SK-N-SH (cell line): ENCODE data around the gene S100B. TPM values are rescaled to one million over a fixed set of nuclear protein-coding genes. Genes with fewer than 3 reads are reported as not detected.

Source experiments
- CTCF ChIA-PET: fragments of 300-600, 350-600 bp; formaldehyde crosslinking; extraction: SDS; loops from one replicate; lab custom pipeline; 2021; lab: Yijun Ruan, JAX
- POLR2A ChIA-PET: fragments of 350-600 bp; sonication (Branson Sonifier 250); formaldehyde crosslinking; extraction: SDS; loops from one replicate; lab custom pipeline; 2020; ENCODE audit warnings: antibody characterized with exemption, inconsistent platforms; lab: Yijun Ruan, JAX
- DNase-seq: peaks from one replicate; pipeline ENCODE4 v3.0.0; 2012
- H2AFZ ChIP-seq: fragments of 200-600 bp; sonication (generic); 2 replicates; pipeline ENCODE4 v1.8.1; 2016; ENCODE audit warnings: antibody characterized with exemption, mild to moderate bottlenecking, low read depth
- H3F3A ChIP-seq: fragments of 200-600 bp; sonication (generic); replicated peaks from 2 replicates; pipeline ENCODE3; 2016; ENCODE audit warnings: antibody characterized with exemption, mild to moderate bottlenecking; ENCODE audit not compliant: insufficient read depth
- H3K27ac ChIP-seq, 2 experiments: fragments of 200-500 bp in 1 of 2; fragments of 200-600 bp in 1 of 2; sonication (Bioruptor generic) in 1 of 2; sonication (generic), shearing (Covaris generic) in 1 of 2; 2 replicates each; pipeline versions ENCODE4 v1.5.1 to v1.6.1; 2014 to 2016; ENCODE audit warnings: low read depth in 2 of 2, inconsistent platforms in 1 of 2, low read length in 1 of 2, mild to moderate bottlenecking in 1 of 2, mixed read lengths in 1 of 2
- H3K27me3 ChIP-seq: fragments of 200-600 bp; sonication (generic), shearing (Covaris generic); 2 replicates; pipeline ENCODE4 v1.6.1; 2016; ENCODE audit warnings: mixed run types; ENCODE audit not compliant: insufficient read depth
- H3K36me3 ChIP-seq, 2 experiments: fragments of 200-500 bp in 1 of 2; fragments of 200-600 bp in 1 of 2; sonication (Bioruptor generic) in 1 of 2; sonication (generic) in 1 of 2; replicated peaks in 1 of 2; 2 replicates each; pipeline versions ENCODE3 to v1.5.1; 2014 to 2016; ENCODE audit warnings: low read length in 1 of 2, mild to moderate bottlenecking in 1 of 2; ENCODE audit not compliant: insufficient read depth in 2 of 2, control insufficient read depth in 1 of 2
- H3K4me1 ChIP-seq, 2 experiments: fragments of 200-500 bp in 1 of 2; fragments of 200-600 bp in 1 of 2; sonication (Bioruptor generic) in 1 of 2; sonication (generic), shearing (Covaris generic) in 1 of 2; 2 replicates each; pipeline versions ENCODE4 v1.5.1 to v1.6.1; 2014 to 2016; ENCODE audit warnings: low read depth in 1 of 2, low read length in 1 of 2, mixed run types in 1 of 2; ENCODE audit not compliant: insufficient read depth in 2 of 2, control insufficient read depth in 1 of 2
- H3K4me2 ChIP-seq: fragments of 200-600 bp; sonication (generic), shearing (Covaris generic); 2 replicates; pipeline ENCODE4 v1.6.1; 2017; ENCODE audit warnings: mixed run types
- H3K4me3 ChIP-seq, 2 experiments: fragments of 200-500 bp in 1 of 2; fragments of 200-600 bp in 1 of 2; sonication (Bioruptor generic) in 1 of 2; sonication (generic), shearing (Covaris generic) in 1 of 2; 2 replicates each; pipeline versions ENCODE4 v1.5.1 to v1.8.1; 2014 to 2016; ENCODE audit warnings: low read depth in 2 of 2, inconsistent platforms in 1 of 2, low read length in 1 of 2, mild to moderate bottlenecking in 1 of 2, mixed read lengths in 1 of 2, moderate library complexity in 1 of 2
- H3K79me2 ChIP-seq: fragments of 200-600 bp; sonication (generic); 2 replicates; pipeline ENCODE4 v1.8.1; 2017; ENCODE audit warnings: mild to moderate bottlenecking; ENCODE audit not compliant: insufficient read depth
- H3K9ac ChIP-seq: fragments of 200-600 bp; sonication (generic); 2 replicates; pipeline ENCODE4 v1.6.1; 2017; ENCODE audit warnings: mixed run types
- H3K9me2 ChIP-seq: fragments of 200-600 bp; sonication (generic); 2 replicates; pipeline ENCODE4 v1.6.1; 2017; ENCODE audit warnings: mixed run types
- H3K9me3 ChIP-seq: fragments of 200-600 bp; sonication (generic); 2 replicates; pipeline ENCODE4 v1.6.1; 2017; ENCODE audit warnings: mixed run types, mild to moderate bottlenecking, moderate library complexity
- H4K20me1 ChIP-seq: fragments of 200-600 bp; sonication (generic); 2 replicates; pipeline ENCODE4 v1.6.1; 2017; ENCODE audit warnings: mild to moderate bottlenecking, mixed run types; ENCODE audit not compliant: insufficient read depth
- IRF3 ChIP-seq: fragments of 150-350 bp; IDR thresholded peaks from 2 replicates; pipeline ENCODE4 v1.6.1; 2016; ENCODE audit warnings: mild to moderate bottlenecking, low read depth, low read length
- NFIC ChIP-seq: IDR thresholded peaks from 2 replicates; pipeline ENCODE4 v1.4.0; 2012; ENCODE audit warnings: borderline replicate concordance
- POLR2AphosphoS5 ChIP-seq: IDR thresholded peaks from 2 replicates; pipeline ENCODE4 v1.6.1; 2012; ENCODE audit warnings: low read depth, low read length
- RAD21 ChIP-seq: IDR thresholded peaks from 2 replicates; pipeline ENCODE4 v1.6.1; 2012; ENCODE audit warnings: mild to moderate bottlenecking, low read length
- SMC3 ChIP-seq: IDR thresholded peaks from 2 replicates; pipeline ENCODE4 v1.6.1; 2012; ENCODE audit warnings: low read depth, low read length, improper control_type of control experiment
- TAF1 ChIP-seq: IDR thresholded peaks from 2 replicates; pipeline ENCODE4 v1.6.1; 2012; ENCODE audit warnings: low read depth, mild to moderate bottlenecking, low read length, moderate library complexity, borderline replicate concordance
- TCF12 ChIP-seq: IDR thresholded peaks from 2 replicates; pipeline ENCODE4 v1.4.0; 2012
- TEAD4 ChIP-seq: IDR thresholded peaks from 2 replicates; pipeline ENCODE4 v1.4.0; 2012; ENCODE audit warnings: mild to moderate bottlenecking, borderline replicate concordance; ENCODE audit not compliant: insufficient read depth
- WGBS: methylation state at CpG from one replicate; pipeline ENCODE4 v1.1.6; 2017; ENCODE audit warnings: low lambda C conversion rate; 5-methylcytosine and 5-hydroxymethylcytosine counted together
- polyA plus RNA-seq, 3 experiments: library from polyadenylated mRNA; depleted of rRNA; stranded (reverse); fragments of >200 nt; gene quantifications; 2 replicates each; pipeline ENCODE4 v1.2.3, GENCODE V29; 2012

The S100B gene
- 0.12 and 0.24 TPM in 2 replicates for polyA plus RNA-seq (2012; rRNA removed)
- polyA plus RNA-seq (2012; cell fraction: cytosol; rRNA removed) = 0.62 and 0.72 TPM in 2 replicates
- polyA plus RNA-seq (2012; cell fraction: nucleus; rRNA removed) = not detected in 2 replicates

- CTCF ChIA-PET = interaction anchor here (0.8 to 1.6 kb wide), 2 partner anchors 10 to 34 kb away, joined by 3 read pairs; no protein-coding TSS in a partner anchor
- Histone ChIP-seq H3K79me2 (no peaks in the 10 kb centered on the region), H3K27ac (no peak within 1 kb of the TSS; a peak in 1 of 4 replicates), H2AFZ (0 out of 2 replicates have a peak within 1 kb of the TSS, but pooled peaks have one; percentile 33), H3K4me3 (no peak within 1 kb of the TSS), H3F3A (no peaks in the 10 kb centered on the region), H3K27me3 (no peaks in the 10 kb centered on the region), H3K9ac (no peak within 1 kb of the TSS), H4K20me1 (no peaks in the 10 kb centered on the region), H3K9me3 (no peaks in the 10 kb centered on the region), H3K4me1 (peaks cover 5 to 19% of the 10 kb centered on the region in 2 experiments; a peak in 2 of 4 replicates), H3K4me2 (no peak within 1 kb of the TSS), H3K36me3 (no peaks in the 10 kb centered on the region), H3K9me2 (no peaks in the 10 kb centered on the region)
- DNase-seq = peak; percentile 86
- POLR2A ChIA-PET = interaction anchor here (1.1 kb wide), 1 partner anchor 16 kb away, joined by 4 read pairs; no protein-coding TSS in a partner anchor
- no peak for TF ChIP-seq TEAD4
- TF ChIP-seq TCF12 = no peak
- TF ChIP-seq NFIC = no peak
- TF ChIP-seq IRF3 = no peak
- no peak for TF ChIP-seq TAF1
- no peak for TF ChIP-seq POLR2AphosphoS5
- TF ChIP-seq SMC3 = no peak
- 51% methylated on average over 10 of the region's 15 CpGs for WGBS
Measured at GRCh38 chr21:46604975-46605766, at the start of gene S100B. TSS of gene S100B (minus strand) at chr21:46605082. CDS start at chr21:46602415, 2,667 bp downstream.

GRCh38 chr21:46651121-46651520 lies 46.2 kb upstream of the S100B start:
- H3K36me3 ChIP-seq = peaks cover 84 to 85% of the 10 kb centered on the region in 2 experiments

More at GRCh38 chr21:46651121-46651520, 46.2 kb upstream of the S100B start:
- Histone ChIP-seq H4K20me1 (peaks cover 4% of the 10 kb centered on the region; the same call in 1 of the 2 replicates), H3K9ac (no peak overlapping the region), H3K9me3 (peaks cover 16% of the 10 kb centered on the region), H2AFZ (no peak overlapping the region), H3K79me2 (peaks cover 48% of the 10 kb centered on the region), H3F3A (peaks cover 3% of the 10 kb centered on the region), H3K4me3 (no peak overlapping the region), H3K4me2 (no peak overlapping the region), H3K27me3 (no peaks in the 10 kb centered on the region), H3K27ac (no peak overlapping the region; a peak in 1 of 4 replicates), H3K4me1 (peaks cover 0 to 17% of the 10 kb centered on the region in 2 experiments; a peak in 1 of 4 replicates), H3K9me2 (no peaks in the 10 kb centered on the region)
- CTCF ChIA-PET = interaction anchor here (1.3 to 2.3 kb wide), 2 partner anchors 10 to 11 kb away, joined by 4 to 7 read pairs; no protein-coding TSS in a partner anchor
- whole genome bisulfite sequencing = 88% methylated on average over 3 of the region's 7 CpGs
- POLR2A ChIA-PET = no interaction called here
- no peak for TF ChIP-seq RAD21
- peak; percentile 30 for DNase-seq
